ENCODE measurements around the gene HIPK2. TPM values are rescaled to one million over a fixed set of nuclear protein-coding genes. Genes with fewer than 3 reads are reported as not detected.
A peak's percentile ranks its signal among the peaks of the same experiment; 100 is the strongest.

HIPK2 gene
- total and polyA plus RNA-seq, 10 of the 15 experiments (the other 5 are each of a cell fraction or from before 2014, with no cell fraction given) = 1.7 to 39.0 (median 9.4) TPM

- TF ChIP-seq IRF5 (IDR thresholded peaks at IDR 0.05; ENCODE audit: borderline replicate concordance) = no peak
Measured at GRCh38 chr7:139697056-139697455, 80.7 kb downstream of the HIPK2 start (continued).

- Histone ChIP-seq H3K79me2 (ENCODE audit: control insufficient read depth, insufficient read depth, low read length) (no peaks in the 10 kb centered on the region), H4K20me1 (ENCODE audit: control insufficient read depth, insufficient read depth) (no peaks in the 10 kb centered on the region), H3K4me2 (ENCODE audit: control insufficient read depth, insufficient read depth) (0 out of 2 replicates have a peak overlapping the region, but pooled peaks have one; percentile 11), H3K9ac (ENCODE audit: control insufficient read depth, insufficient read depth, low read length) (no peak overlapping the region), H3K4me3 (no peak overlapping the region), H2AFZ (ENCODE audit: control insufficient read depth, low read depth, low read length) (no peak overlapping the region), H3K9me3 (replicated peaks; ENCODE audit: control insufficient read depth, insufficient read depth, low read length) (no peaks in the 10 kb centered on the region), H3K27me3 (replicated peaks in 1 of 2; ENCODE audit: control insufficient read depth in 2 of 2, insufficient read depth in 2 of 2, low read length in 1 of 2) (no peaks in the 10 kb centered on the region), H3K4me1 (ENCODE audit: control insufficient read depth, insufficient read depth, low read length) (peaks cover 30% of the 10 kb centered on the region), H3K27ac (ENCODE audit: control insufficient read depth, insufficient read depth) (peak overlapping the region; percentile 2; the same call in 1 of the 2 replicates), H3K36me3 (ENCODE audit: control insufficient read depth in 2 of 2, insufficient read depth in 2 of 2, low read length in 1 of 2) (peaks cover 5 to 10% of the 10 kb centered on the region in 2 experiments; a peak in 3 of 4 replicates)
- BruUV-seq (replicated peaks) = no TSS peak
- no peak for DNase-seq (ENCODE audit: low read depth, low spot score)
- peak; percentile 92 for ATAC-seq
- in situ Hi-C loops (cut with MboI) (no loop called here), intact Hi-C loops (cut with micrococcal nuclease; ENCODE audit: unreplicated experiment) (no loop called here)
- CTCF ChIA-PET = interaction anchor here (1.3 kb wide), 1 partner anchor 9 kb away, joined by 4 read pairs; no protein-coding TSS in a partner anchor
- RAD21 ChIA-PET (ENCODE audit: unreplicated experiment) = interaction anchor here (0.9 to 1.2 kb wide), 2 partner anchors 49 to 106 kb away, joined by 3 to 8 read pairs; no protein-coding TSS in a partner anchor
- POLR2A ChIA-PET = no interaction called here
- WGBS (ENCODE audit: insufficient coverage, insufficient replicate concordance, low lambda C conversion rate, missing lambda C conversion rate) = 57% methylated on average over 4 of the region's 4 CpGs
- no peak for FAIRE-seq
- SMC1A ChIA-PET (ENCODE audit: uncharacterized antibody, unreplicated experiment) = interaction anchor here (0.8 to 2.1 kb wide), 3 partner anchors 12 to 45 kb away, joined by 4 to 7 read pairs (median 4); no protein-coding TSS in a partner anchor
- TF ChIP-seq ZZZ3 (IDR thresholded peaks at IDR 0.05; ENCODE audit: control insufficient read depth, insufficient read length, low read depth) (no peak), ZNF24 (IDR thresholded peaks at IDR 0.05) (0 out of 2 replicates have a peak, but pooled peaks have one; percentile 21), MYB (IDR thresholded peaks at IDR 0.05; ENCODE audit: borderline replicate concordance, low read depth, low read length) (no peak), ATF7 (IDR thresholded peaks at IDR 0.05; ENCODE audit: low read depth) (0 out of 2 replicates have a peak, but pooled peaks have one; percentile 48), NFIC (IDR thresholded peaks at IDR 0.05; ENCODE audit: low read depth, low read length) (0 out of 2 replicates have a peak, but pooled peaks have one; percentile 43), CREM (IDR thresholded peaks at IDR 0.05; ENCODE audit: low read depth) (no peak), PBX3 (IDR thresholded peaks at IDR 0.05; ENCODE audit: insufficient replicate concordance, low read depth, low read length) (no peak), SMAD5 (IDR thresholded peaks at IDR 0.05; ENCODE audit: low read depth) (no peak), ZNF687 (IDR thresholded peaks at IDR 0.05) (peak; percentile 90), NBN (IDR thresholded peaks at IDR 0.05) (peak; percentile 58; the same call in 1 of the 2 replicates), IKZF1 (conservative IDR thresholded peaks at IDR 0.05) (0 out of 2 replicates have a peak, but pooled peaks have one; percentile 40), RELB (IDR thresholded peaks at IDR 0.05; ENCODE audit: low read depth) (peak; percentile 57; the same call in 1 of the 2 replicates)
Measured at GRCh38 chr7:139696552-139696951, 81.2 kb downstream of the HIPK2 start.

Measured in GM12878 (cell line).